Activated naive CD4-positive, alpha-beta T cell treated with anti-CD3 and anti-CD28 coated beads, Interleukin-2, amount 50 U/mL, for 72 hours (primary cell): ENCODE data around the gene PHTF2. TPM values are rescaled to one million over a fixed set of nuclear protein-coding genes. Genes with fewer than 3 reads are reported as not detected.
"Not testable (repeated sequence)": the region's sequence is repeated elsewhere in the genome, so short reads cannot be mapped to it uniquely, and the experiment has no call there.

Source experiments
- ATAC-seq, 2 donors: fragments of 150-1000 bp; cut with Tn5 transposase; 2 replicates each; pipeline ENCODE4 v1.10.0; 2021; ENCODE audit warnings: mild to moderate bottlenecking in 2 of 2, moderate library complexity in 2 of 2
- DNase-seq, 2 donors: peaks; one replicate each; pipeline ENCODE4 v3.0.0; 2021 to 2022; ENCODE audit warnings: low spot score in 2 of 2
- H3K27ac Mint-ChIP-seq, 2 donors: one replicate each; pipeline ENCODE4 v1.8.0; 2022; ENCODE audit warnings: mild to moderate bottlenecking in 2 of 2, mixed read lengths in 2 of 2
- H3K36me3 Mint-ChIP-seq, 2 donors: one replicate each; pipeline ENCODE4 v1.8.0; 2022; ENCODE audit warnings: mixed read lengths in 2 of 2
- H3K9me3 Mint-ChIP-seq, 2 donors: one replicate each; pipeline ENCODE4 v1.8.0; 2022; ENCODE audit warnings: mixed read lengths in 2 of 2
- total RNA-seq, 2 donors: library from RNA; stranded (reverse); gene quantifications; one replicate each; pipeline ENCODE4 v1.2.3, GENCODE V29; 2022

PHTF2 gene
- total RNA-seq, 2 donors from 2014 or later, result 22.8 to 31.1 TPM

DNA sequence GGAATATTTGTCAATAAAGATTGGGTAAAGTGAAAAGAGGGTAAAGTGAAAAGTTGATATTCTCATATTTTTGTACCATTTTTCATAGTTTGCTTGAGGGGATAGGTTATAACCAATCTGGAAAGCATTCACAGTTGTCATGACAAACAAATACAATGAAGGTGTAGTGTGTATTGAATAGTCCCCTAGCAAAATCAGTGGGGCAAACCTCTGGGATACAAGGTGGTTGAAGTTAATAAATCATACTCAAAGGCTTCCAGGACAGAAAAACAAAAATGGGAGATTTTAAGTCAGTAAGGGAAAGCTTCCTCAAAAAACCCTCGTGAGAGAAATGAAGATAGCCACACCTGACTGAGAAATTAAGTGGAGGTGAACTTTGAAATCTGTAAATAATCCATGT lies 39.4 kb downstream of the PHTF2 start:
- Mint-ChIP-seq H3K27ac (no peak overlapping the region), H3K9me3 (peaks cover 0 to 6% of the 10 kb centered on the region in 2 donors)

DNA sequence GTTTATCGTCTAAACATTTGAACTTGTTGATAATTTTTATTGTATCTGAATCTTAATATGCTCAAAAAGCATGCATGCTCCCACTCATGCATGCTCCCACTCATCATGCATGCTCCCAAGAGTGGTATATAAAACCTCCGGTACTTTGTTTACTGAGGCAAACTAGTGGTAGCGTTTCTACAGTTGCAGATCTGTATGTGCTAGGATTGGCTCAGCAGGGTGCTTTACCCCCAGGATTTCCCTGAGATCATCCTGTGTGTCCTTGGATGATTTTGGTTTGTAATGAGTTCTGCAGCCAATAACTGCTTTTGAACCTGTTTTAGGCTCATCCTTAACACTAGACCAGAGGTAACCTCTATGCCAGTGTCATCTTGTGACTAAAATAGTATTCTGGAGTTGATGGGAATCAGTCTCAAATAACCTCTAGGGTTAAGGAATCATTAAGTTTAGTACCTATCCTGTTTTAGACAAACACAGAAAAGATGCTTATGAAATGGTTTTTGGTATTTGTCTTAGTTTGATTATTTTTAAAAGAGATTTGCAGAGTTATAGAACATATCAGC lies 40.4 kb downstream of the PHTF2 start:
- H3K9me3 Mint-ChIP-seq, result peaks cover 0 to 6% of the 10 kb centered on the region in 2 donors
- no peak for DNase-seq
- H3K27ac Mint-ChIP-seq, result no peak overlapping the region
- H3K36me3 Mint-ChIP-seq, result peaks cover 4 to 16% of the 10 kb centered on the region in 2 donors
- no peak for ATAC-seq

More for the DNA sequence above, 39.4 kb downstream of the PHTF2 start:
- H3K36me3 Mint-ChIP-seq, result peaks cover under 1 to 16% of the 10 kb centered on the region in 2 donors
- ATAC-seq (no peak), DNase-seq (no peak)

DNA sequence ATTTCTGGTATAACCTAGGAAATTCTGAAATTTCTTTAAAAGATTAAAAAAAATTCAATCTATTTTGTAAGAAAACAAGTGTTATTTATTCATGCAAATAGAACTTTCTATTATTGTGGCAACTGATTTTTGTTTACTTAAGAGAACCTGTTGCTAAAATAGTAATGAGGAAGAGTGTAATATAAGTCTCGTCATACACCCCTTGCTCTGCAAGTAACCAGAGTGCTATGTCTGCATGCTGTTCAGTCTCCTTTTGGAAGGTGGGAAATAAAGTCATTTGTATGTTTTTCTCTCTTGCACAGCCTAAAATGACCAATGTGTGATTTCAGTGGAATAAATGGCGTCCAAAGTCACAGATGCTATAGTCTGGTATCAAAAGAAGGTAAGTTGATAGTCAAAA lies 41.3 kb downstream of the PHTF2 start:
- peaks cover 4 to 12% of the 10 kb centered on the region in 2 donors for H3K36me3 Mint-ChIP-seq
- H3K27ac Mint-ChIP-seq, result peak overlapping the region in 1 of 2 donors; percentile 91
- H3K9me3 Mint-ChIP-seq, result peaks cover 0 to 6% of the 10 kb centered on the region in 2 donors
- ATAC-seq, result no peak
- DNase-seq, result no peak

DNA sequence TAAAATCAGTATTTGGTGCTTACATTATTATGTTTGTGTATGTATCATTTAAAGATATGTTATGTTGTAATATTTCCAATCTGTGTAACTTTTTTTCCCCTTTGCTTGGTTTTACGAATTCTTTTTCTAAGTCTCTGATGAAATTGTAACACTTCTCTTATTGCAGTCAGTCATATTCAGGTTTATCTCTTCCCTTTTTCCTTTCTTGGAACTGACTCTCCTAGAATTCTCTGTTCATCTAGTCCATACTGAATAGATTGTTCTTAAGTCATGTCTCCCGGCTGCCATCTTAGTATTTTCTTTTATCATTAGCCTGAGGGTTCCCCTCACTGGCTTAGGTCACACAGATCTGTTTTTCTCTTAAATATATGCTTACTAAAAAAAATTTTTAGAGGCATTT lies 44.6 kb downstream of the PHTF2 start:
- ATAC-seq, result no peak
- DNase-seq, result no peak
- peaks cover 0 to 9% of the 10 kb centered on the region in 2 donors for H3K36me3 Mint-ChIP-seq
- no peak overlapping the region for H3K27ac Mint-ChIP-seq
- H3K9me3 Mint-ChIP-seq, result no peaks in the 10 kb centered on the region

DNA sequence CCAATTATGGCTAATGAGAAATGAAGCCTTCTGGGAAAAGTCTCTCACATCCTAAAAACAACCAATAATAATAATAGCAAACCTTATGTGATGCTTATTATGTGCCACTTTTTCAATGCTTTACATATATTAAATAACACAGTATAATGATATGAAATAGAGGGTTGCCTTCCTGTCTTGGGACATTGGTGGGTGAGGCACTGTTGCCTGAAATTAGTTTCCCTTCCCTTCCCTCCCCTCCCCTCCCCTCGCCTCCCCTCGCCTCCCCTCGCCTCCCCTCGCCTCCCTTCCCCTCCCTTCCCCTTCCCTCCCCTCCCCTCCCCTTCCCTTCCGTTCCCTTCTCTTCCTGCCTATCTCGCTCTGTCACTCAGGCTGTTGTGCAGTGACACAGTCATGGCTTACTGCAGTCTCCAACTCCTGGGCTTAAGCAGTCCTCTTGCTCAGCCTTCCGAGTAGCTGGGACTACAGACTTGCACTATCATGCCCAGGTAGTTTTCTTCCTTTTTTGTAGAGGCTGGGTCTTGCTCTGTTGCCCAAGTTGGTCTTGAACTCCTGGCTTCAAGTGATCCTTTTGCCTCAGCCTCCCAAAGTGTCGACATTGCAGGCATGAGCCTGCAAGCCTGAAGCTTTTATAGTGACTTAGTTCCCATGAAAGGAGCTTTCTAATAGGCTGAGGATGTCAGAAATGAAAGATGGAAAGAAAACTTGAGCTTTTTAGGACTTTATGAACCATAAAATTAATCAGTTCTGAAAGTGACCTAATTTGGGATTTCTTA lies 47.9 kb downstream of the PHTF2 start:
- ATAC-seq (no peak), DNase-seq (no peak)
- H3K27ac Mint-ChIP-seq, result no peak overlapping the region
- H3K9me3 Mint-ChIP-seq, result no peaks in the 10 kb centered on the region
- H3K36me3 Mint-ChIP-seq, result peaks cover 0 to 10% of the 10 kb centered on the region in 2 donors

DNA sequence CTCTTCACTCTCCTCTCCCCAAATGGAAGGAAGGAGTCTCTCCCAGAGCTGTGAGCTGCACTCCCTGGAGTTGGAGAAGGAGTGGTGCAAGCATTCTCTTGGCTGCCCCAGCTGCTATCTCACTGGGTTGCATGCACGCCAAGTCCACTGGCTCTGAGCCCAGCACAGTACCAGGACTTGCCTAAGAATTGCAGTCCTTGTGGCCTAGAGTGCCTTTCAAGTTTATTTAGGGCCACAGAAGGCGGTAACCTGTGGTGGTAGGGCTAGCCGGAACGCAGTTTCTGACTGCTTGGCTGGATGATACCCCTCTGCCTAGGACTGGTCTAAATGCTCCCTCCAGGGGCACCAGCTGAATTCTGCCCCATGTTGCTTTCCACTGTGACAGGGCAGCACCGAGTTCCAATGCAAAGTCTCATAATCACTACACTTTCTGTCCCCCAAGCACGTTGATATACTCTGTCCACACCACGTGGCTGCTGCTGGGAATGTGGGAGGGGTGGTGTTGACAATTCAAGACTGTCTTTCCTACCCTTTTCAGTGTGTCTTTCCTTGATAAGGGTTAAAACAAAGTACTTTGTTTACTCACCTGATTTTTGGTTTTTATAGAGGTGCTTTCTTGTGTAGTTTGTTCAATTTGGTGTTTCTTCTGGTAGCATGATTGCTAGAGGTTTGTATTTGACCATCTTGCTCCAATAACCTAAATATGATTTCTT lies 57.0 kb downstream of the PHTF2 start:
- Mint-ChIP-seq H3K27ac (no peak overlapping the region), H3K36me3 (peaks cover 5 to 6% of the 10 kb centered on the region in 2 donors), H3K9me3 (no peaks in the 10 kb centered on the region)
- no peak for ATAC-seq
- no peak for DNase-seq

DNA sequence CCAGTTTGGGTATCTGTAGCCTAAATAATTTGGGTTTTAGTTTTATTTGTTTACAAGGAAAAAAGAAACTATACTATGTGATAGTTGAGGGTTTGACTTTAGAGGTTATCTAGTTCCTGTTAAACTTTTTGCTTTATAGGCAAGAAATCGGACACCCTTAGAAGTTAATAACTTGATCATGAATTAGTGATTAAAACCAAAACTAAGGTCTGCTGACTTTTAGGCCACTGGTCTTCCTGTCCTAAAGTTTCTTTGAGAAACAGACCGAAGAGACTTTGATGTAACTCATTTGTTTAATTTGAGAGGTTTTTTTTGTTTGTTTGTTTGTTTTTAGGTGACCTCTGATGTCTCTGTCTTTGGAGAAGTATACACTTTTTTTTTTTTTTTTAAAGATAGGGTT lies 59.7 kb downstream of the PHTF2 start:
- ATAC-seq (no peak), DNase-seq (no peak)
- no peaks in the 10 kb centered on the region for H3K9me3 Mint-ChIP-seq

DNA sequence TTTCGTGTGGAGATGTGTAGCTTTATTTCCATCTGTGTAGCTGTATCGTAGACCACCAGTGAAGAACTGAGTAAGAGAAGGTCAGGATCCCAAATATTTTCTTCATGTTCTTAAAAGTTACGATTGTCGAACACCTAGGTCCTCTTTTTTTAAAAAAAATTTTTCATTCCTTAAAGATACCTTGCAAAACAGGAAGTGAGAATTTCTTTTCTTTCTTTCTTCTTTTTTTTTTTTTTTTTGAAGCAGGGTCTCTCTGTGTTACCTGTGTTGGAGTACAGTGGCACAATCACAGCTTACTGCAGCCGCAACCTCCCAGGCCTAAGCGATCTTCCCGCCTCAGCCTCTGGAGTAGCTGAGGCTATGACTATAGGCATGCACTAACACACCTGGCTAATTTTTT lies 60.8 kb downstream of the PHTF2 start:
- peaks cover 5 to 6% of the 10 kb centered on the region in 2 donors for H3K36me3 Mint-ChIP-seq
- no peaks in the 10 kb centered on the region for H3K9me3 Mint-ChIP-seq
- ATAC-seq, result no peak
- DNase-seq, result no peak
- no peak overlapping the region for H3K27ac Mint-ChIP-seq

More for the DNA sequence above, 59.7 kb downstream of the PHTF2 start:
- Mint-ChIP-seq H3K27ac (no peak overlapping the region), H3K36me3 (peaks cover 5 to 6% of the 10 kb centered on the region in 2 donors)

DNA sequence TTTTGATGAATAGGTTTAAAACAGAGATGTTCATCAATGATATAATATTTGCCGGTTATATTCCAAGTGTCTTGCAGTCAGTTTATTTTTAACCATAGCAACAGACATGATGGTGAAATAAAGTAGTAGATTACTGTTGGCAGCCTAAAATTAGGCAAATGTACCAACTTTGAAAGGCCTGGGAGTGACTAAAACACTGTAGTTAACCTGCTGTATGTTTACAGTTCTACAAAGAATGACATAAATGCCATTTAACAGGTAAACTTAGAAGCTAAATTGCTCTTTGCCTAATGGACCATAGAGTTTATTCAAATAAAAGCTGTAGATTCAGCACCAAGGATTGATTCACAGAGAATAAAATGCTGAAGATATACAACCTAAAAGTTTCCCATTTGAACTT lies 64.1 kb downstream of the PHTF2 start:
- ATAC-seq (no peak), DNase-seq (no peak)
- no peak overlapping the region for H3K27ac Mint-ChIP-seq
- no peaks in the 10 kb centered on the region for H3K36me3 Mint-ChIP-seq
- H3K9me3 Mint-ChIP-seq, result no peaks in the 10 kb centered on the region

DNA sequence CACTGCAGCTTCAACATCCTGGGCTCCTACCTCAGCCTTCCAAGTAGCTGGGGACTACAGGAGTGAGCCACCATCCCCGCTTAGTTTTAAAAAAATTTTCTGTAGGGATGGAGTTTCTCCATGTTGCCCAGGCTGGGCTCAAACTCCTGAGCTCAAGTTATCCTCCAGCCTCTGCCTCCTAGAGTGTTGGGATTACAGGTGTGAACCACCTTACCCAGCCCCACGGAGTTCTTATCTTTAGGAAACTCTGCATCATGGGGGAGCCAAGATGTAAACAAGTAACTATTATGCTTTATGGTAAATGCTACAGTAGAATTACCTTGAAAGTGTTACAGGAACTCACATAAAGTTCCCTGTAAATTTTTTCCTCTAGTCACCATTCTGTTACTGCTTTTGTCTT lies 65.3 kb downstream of the PHTF2 start:
- H3K27ac Mint-ChIP-seq, result no peak overlapping the region
- H3K36me3 Mint-ChIP-seq, result no peaks in the 10 kb centered on the region
- DNase-seq, result no peak
- ATAC-seq, result no peak
- H3K9me3 Mint-ChIP-seq, result no peaks in the 10 kb centered on the region

DNA sequence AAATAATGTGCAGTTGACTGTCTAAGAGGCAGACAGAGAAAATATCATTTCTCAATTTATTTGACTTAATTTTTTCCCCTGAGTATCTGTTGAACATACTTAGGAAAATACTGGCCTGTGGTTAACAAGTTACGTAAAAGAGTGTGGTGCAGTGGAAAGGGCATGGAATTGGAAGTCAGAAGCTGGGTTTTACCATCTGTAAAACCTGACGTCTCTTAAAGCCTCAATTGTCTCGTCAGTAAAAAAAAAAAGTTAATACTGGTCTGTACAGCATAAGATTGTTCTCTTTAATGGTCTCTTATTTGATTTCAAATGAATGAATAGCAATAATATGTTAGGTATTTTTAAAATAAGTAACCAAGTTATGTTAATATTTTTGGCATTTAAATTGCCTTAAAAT lies 67.8 kb downstream of the PHTF2 start:
- ATAC-seq (no peak), DNase-seq (no peak)
- no peaks in the 10 kb centered on the region for H3K36me3 Mint-ChIP-seq
- peaks cover 0 to 4% of the 10 kb centered on the region in 2 donors for H3K9me3 Mint-ChIP-seq
- no peak overlapping the region for H3K27ac Mint-ChIP-seq

DNA sequence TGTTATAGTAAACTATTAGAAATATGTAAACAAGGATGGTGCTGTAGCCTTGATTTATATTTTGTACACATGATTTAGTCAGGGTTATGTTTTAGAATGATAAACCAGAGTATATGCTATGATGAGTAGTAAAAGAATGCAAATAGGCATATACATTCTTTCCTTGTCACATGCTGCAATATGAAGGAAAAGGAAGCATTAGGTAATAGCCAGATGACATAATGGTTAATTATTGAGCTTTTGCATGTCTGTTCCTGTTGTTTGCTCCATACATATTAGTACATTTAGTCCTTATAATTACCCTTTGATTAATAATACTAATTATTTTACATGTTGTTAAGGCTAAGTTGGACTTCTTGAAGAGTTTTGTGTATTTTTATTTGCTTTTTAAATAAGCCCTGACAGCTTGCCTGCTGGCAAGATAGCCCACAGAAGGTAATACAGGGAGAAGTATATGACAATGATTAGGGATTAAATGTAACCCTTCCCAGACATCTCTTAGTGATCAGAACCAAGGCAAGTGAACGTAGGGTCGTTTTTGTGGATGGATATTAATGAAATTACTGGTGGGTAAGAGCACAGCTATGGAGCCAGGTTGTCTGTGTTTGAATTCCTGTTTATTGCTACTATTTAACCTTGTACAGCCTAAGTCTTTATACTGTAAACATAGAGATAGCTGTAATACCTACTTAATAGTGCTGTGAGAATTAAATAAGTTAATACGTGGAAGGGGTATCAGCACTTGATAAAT lies 68.4 kb downstream of the PHTF2 start:
- no peak for DNase-seq
- Mint-ChIP-seq H3K36me3 (no peaks in the 10 kb centered on the region), H3K27ac (no peak overlapping the region), H3K9me3 (peaks cover 0 to 4% of the 10 kb centered on the region in 2 donors)
- ATAC-seq, result no peak

DNA sequence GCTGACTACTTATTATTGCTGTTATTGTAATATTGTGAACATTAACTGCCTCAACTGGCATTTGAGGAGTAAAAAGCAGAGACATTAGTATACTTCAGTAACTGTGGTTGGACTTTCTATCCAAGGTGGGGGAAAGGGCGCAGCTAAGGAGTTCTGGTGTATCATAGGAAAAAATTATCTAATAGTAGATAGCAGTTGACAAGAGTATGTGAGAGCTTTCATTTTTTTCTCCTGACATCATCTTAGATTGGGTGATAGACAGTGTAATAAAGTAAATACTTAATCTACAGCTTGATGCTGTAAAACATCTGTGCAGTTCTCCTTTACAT lies 68.9 kb downstream of the PHTF2 start:
- DNase-seq (no peak), ATAC-seq (no peak)
- no peaks in the 10 kb centered on the region for H3K36me3 Mint-ChIP-seq
- peaks cover 0 to 4% of the 10 kb centered on the region in 2 donors for H3K9me3 Mint-ChIP-seq
- H3K27ac Mint-ChIP-seq, result no peak overlapping the region

DNA sequence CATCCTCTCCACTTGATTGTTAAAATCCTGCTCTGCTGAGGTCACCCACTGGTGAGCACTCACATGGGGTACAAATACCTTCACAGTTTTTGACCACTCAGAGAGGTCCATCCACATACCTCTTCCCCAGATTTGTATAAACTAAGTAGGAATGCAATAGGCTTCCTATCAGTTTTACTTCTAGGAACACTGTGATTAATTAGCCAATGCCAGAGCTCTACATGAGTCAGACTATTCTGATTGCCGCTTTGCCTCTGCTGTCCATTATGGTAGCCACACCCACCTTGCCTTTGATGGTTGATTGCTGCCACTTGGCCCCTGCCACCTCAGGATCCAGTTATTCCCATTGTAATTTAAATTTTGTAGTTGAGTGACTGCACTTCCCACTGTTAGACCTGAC lies 73.7 kb downstream of the PHTF2 start:
- not testable (repeated sequence) for ATAC-seq, H3K27ac Mint-ChIP-seq, H3K36me3 Mint-ChIP-seq

DNA sequence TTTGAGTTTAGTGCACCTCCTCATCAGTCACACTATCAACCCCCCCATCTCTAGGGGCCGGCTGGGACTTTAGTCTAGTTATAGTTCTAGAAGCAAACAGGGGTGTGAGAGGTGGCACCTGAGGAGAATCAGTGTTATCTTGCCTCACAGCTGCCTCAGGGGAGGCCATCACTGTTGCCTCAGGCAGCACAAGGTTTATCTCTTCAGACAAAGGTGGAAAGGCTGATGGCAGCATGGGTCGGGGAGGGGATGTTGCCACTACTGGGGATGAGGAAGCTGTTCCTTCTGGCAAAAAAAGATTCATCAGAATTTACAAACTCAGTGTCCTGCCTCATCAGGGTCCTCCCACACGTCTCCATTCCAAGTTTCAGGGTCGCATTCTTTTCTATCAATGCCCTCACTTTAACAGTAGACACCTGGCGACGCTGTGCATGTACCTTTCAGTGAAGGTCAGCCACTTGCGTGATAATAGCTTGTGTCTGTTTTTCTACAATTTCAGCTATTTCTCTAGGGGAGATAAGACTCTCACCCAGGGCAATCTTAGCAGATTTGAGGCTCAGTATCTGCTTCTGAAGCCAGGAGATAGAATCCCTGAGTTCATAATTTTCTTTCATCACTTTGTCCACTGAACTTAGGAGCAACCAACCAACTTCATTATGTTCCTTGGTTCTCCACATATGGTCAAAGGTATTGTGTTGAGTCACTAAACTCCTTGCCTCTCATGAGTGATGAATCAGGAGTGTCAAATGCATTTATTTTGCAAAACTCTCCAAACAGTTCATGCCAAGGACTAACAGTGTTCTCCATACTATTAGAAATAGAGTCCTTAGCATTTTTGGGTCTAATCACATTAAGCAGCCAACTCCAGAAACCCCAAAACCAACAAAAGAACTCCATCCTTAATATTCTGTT lies 75.1 kb downstream of the PHTF2 start:
- not testable (repeated sequence) for H3K9me3 Mint-ChIP-seq, DNase-seq, ATAC-seq, H3K36me3 Mint-ChIP-seq, H3K27ac Mint-ChIP-seq

More for the DNA sequence above, 73.7 kb downstream of the PHTF2 start:
- not testable (repeated sequence) for H3K9me3 Mint-ChIP-seq, DNase-seq

DNA sequence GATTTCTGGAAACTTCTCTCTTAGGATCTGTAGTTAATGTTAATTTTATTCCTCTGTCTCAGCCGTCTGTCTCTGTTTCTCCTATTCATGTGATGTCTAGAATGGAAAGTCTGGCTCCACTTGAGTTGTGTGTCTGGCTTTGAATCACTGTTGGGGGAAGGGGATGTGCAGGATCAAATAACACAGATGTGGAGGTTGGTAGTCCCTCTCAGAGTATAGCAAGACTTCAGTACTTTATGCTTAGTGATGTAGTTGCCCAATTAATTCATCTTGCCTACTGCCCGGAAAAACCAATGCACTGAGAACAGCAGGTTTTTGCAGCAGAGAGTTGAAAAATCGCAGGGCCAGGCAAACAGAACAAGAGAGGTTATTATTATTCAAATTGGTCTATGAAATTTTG lies 79.2 kb downstream of the PHTF2 start:
- H3K9me3 Mint-ChIP-seq, result no peaks in the 10 kb centered on the region
- no peak overlapping the region for H3K27ac Mint-ChIP-seq
- ATAC-seq (no peak), DNase-seq (no peak)
- H3K36me3 Mint-ChIP-seq, result no peaks in the 10 kb centered on the region
